Activated naive CD8-positive, alpha-beta T cell treated with anti-CD3 and anti-CD28 coated beads, Interleukin-2, amount 50 U/mL, for 24 hours (primary cell): ENCODE data around the gene RHOXF1.
A peak's percentile ranks its signal among the peaks of the same experiment; 100 is the strongest.
"Not testable (repeated sequence)": the region's sequence is repeated elsewhere in the genome, so short reads cannot be mapped to it uniquely, and the experiment has no call there.

Experiments used
- ATAC-seq: fragments of 150-1000 bp; cut with Tn5 transposase; one replicate; pipeline ENCODE4 v1.10.0; 2021
- DNase-seq: peaks from one replicate; pipeline ENCODE4 v3.0.0; 2021
- H3K27ac Mint-ChIP-seq: one replicate; pipeline ENCODE4 v1.8.0; 2021; ENCODE audit warnings: mild to moderate bottlenecking, mixed read lengths
- H3K27me3 Mint-ChIP-seq: one replicate; pipeline ENCODE4 v1.8.0; 2021; ENCODE audit warnings: mixed read lengths
- H3K36me3 Mint-ChIP-seq: one replicate; pipeline ENCODE4 v1.8.0; 2021; ENCODE audit warnings: low read depth, mixed read lengths
- H3K4me1 Mint-ChIP-seq: one replicate; pipeline ENCODE4 v1.8.0; 2021; ENCODE audit warnings: mixed read lengths
- H3K4me3 Mint-ChIP-seq: one replicate; pipeline ENCODE4 v1.8.0; 2021; ENCODE audit warnings: mild to moderate bottlenecking, moderate library complexity, mixed read lengths
- H3K9me3 Mint-ChIP-seq: one replicate; pipeline ENCODE4 v1.8.0; 2021; ENCODE audit warnings: mixed read lengths

The RHOXF1 gene

DNA sequence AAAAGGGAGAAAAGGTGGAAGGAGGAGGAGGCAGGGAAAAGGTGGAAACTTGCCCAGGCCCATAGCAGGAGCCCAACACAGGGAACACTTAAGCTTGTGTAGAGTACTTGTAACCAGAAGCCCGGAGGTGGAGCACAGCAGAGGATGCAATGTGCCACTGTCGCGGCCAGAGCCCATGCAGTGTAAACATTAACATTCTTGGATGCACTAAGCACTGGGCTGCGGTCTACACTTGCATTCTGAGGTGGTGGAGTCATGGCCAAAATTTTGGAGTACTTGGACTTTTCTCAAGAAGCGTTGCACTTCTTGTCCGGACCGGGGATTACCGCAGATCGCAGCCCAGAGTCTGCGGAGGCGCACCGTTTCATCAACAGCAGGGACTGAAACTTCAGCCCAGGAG is 4.5 kb upstream of the RHOXF1 start:
- no peaks in the 10 kb centered on the region for H3K27me3 Mint-ChIP-seq
- H3K36me3 Mint-ChIP-seq = no peaks in the 10 kb centered on the region
- ATAC-seq (no peak), DNase-seq (no peak)
- H3K4me3 Mint-ChIP-seq = no peak overlapping the region
- no peak overlapping the region for H3K27ac Mint-ChIP-seq
- no peaks in the 10 kb centered on the region for H3K9me3 Mint-ChIP-seq
- no peaks in the 10 kb centered on the region for H3K4me1 Mint-ChIP-seq

DNA sequence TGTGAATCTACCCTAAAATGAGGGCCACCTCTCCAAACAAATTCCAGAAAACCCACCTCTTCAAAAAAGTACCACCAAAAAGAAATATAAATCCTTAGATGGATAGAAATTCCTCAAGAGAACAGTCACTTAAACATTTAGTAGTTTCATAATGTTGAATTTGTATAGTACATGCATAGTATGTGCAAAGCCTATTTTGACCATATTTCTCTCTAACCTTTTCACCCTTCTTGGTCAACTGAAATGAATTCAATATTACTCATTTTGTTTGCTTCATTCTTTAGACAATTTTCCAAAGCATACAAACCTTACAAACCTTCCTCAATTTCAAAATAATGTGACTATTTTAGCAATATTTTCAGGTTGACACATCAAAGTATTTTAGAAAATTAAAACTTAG is 4.1 kb downstream of the RHOXF1 start:
- no peak overlapping the region for H3K4me3 Mint-ChIP-seq
- H3K27ac Mint-ChIP-seq = no peak overlapping the region
- no peaks in the 10 kb centered on the region for H3K27me3 Mint-ChIP-seq
- DNase-seq = no peak
- no peaks in the 10 kb centered on the region for H3K36me3 Mint-ChIP-seq
- H3K9me3 Mint-ChIP-seq = no peaks in the 10 kb centered on the region
- no peak for ATAC-seq
- H3K4me1 Mint-ChIP-seq = no peaks in the 10 kb centered on the region

DNA sequence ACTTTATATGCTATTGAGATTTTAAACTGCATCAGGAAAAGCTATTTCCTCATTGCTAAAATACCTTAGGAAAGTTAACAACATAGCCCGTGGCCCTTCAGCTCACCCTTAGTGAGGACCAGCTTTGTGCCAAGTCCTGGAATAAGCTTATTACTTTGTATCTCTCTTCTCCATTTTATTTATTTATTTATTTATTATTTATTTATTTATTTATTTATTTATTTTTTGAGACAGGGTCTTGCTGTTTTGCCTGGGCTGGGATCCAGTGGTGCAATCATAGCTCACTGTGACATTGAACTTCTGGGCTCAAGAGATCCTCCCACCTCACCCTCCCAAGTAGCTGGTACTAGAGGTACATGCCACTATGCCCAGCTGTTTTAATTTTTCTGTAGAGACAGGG is 6.3 kb downstream of the RHOXF1 start:
- no peak overlapping the region for H3K4me3 Mint-ChIP-seq
- no peaks in the 10 kb centered on the region for H3K4me1 Mint-ChIP-seq
- no peaks in the 10 kb centered on the region for H3K36me3 Mint-ChIP-seq
- H3K27ac Mint-ChIP-seq = no peak overlapping the region
- peaks cover 4% of the 10 kb centered on the region for H3K9me3 Mint-ChIP-seq
- ATAC-seq (no peak), DNase-seq (no peak)
- H3K27me3 Mint-ChIP-seq = no peaks in the 10 kb centered on the region

DNA sequence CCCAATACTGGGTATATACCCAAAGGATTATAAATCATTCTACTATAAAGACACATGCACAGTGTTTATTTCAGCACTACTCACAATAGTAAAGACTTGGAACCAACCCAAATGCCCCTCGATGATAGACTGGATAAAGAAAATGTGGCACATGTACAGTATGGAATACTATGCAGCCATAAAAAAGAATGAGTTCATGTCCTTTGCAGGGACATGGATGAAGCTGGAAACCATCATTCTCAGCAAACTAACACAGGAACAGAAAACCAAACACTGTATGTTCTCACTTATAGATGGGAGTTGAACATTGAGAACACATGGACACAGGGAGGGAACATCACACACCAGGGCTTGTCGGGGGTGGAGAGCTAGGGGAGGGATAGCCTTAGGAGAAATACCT is 11.0 kb downstream of the RHOXF1 start:
- not testable (repeated sequence) for ATAC-seq, H3K9me3 Mint-ChIP-seq, H3K4me3 Mint-ChIP-seq, H3K36me3 Mint-ChIP-seq, H3K4me1 Mint-ChIP-seq, H3K27ac Mint-ChIP-seq, DNase-seq, H3K27me3 Mint-ChIP-seq

DNA sequence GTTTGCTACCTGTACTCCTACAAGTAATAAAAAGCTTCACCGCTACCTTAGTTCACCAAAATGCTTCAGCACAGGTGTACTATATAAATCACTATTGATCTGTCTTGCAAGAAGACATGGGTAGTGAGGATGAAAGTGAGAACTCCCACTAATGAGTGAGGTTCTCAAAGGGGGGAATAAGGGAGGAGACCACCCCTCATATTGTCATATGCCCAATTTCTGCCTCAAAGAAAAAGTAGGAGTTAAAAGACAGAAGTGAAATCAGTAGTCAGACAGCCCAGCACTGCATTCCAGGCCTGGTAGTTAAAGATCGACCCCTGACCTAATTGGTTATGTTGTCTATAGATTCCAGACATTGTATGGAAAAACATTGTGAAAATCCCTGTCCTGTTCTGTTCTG is 14.7 kb downstream of the RHOXF1 start:
- H3K4me3 Mint-ChIP-seq, H3K9me3 Mint-ChIP-seq, H3K27me3 Mint-ChIP-seq, H3K4me1 Mint-ChIP-seq, H3K27ac Mint-ChIP-seq, DNase-seq, ATAC-seq, H3K36me3 Mint-ChIP-seq: not testable (repeated sequence)

DNA sequence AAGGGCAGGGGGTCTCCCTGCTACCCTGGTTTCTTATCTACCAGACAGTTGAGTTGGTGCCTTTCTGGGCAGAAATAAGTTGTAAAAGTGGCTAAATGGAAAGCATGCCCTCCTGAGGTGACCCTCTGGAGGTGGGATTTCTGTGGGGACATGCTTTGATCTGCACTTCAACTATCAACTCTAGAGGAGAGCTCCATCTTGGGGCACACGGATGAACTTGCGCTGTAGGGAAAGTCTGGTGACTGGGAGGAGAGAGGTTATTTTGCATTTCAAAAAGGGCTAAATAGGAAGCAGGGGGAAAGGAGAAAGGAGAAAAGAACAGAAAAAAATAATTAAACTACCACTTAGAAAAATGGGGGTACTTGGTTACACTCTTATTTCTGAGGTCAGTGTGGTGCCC is 25.5 kb downstream of the RHOXF1 start:
- no peaks in the 10 kb centered on the region for H3K36me3 Mint-ChIP-seq
- no peak overlapping the region for H3K27ac Mint-ChIP-seq
- ATAC-seq (no peak), DNase-seq (no peak)
- H3K4me3 Mint-ChIP-seq = no peak overlapping the region
- H3K4me1 Mint-ChIP-seq = peaks cover 2% of the 10 kb centered on the region
- no peaks in the 10 kb centered on the region for H3K27me3 Mint-ChIP-seq
- H3K9me3 Mint-ChIP-seq = no peaks in the 10 kb centered on the region

DNA sequence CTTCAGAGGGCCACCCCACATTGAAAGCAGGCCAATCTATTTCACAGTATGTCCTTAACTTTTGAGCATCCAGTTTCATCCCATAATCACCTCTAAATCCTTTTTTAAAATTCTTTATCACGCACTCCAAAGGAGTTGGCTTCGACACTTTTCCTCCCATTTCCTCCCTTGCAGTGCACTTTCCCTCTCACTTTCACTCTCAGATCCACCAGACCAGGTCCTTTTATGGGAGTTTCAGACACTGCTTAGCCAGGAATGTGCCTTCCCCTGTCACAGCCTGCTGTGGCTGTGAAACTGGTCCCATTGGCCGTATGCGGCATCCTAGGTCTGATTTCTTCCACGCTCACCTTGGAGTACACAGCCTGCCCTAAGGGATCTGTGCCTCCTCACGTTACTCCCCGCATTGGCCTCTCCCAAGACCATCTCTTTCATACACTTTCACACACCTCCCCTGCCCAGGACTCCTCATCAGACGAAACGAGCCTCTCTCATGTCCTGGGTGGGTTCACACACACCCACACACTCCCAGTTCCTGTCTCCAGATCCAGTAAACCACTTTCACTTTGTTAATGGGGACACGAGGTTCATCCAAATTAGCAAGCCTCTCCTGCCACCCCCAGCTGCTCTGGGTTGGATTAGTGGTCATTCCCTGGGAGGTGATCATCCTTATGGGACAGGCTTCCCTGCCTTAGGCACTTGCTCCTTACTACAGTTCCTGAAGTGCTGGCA is 28.3 kb downstream of the RHOXF1 start:
- Mint-ChIP-seq H3K4me3 (no peak overlapping the region), H3K27ac (peak overlapping the region; percentile 24), H3K27me3 (no peaks in the 10 kb centered on the region), H3K4me1 (peaks cover 2% of the 10 kb centered on the region), H3K36me3 (no peaks in the 10 kb centered on the region), H3K9me3 (no peaks in the 10 kb centered on the region)
- ATAC-seq = no peak
- DNase-seq = no peak

DNA sequence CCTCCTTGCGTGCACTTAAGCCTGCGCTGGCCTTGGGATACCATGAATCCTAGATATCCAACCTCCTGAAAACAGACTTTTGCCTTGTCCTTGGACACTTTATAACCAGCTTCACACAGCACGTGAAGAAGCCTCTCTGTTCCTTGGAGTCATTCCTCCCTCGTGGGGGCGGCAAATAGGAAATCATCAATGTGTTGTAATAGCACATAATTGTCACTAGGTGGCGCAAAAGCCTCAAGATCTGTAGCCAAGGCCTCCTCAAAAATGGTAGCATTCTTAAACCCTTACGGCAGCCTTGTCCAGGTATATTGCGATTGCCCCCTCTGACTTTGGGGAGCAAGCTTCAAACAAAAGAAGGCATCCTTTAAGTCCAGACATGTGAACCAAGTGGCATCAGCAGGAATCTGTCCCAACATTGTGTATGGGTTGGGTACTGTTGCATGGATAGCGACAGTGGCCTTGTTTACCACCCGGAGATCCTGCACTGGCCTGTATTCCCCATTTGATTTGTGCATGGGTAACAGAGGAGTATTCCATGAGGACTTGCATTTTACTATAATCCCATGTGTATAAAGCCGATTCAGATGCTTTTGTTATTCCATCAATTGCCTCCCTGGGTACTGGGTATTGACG is 30.0 kb downstream of the RHOXF1 start:
- H3K36me3 Mint-ChIP-seq, H3K27ac Mint-ChIP-seq, H3K4me1 Mint-ChIP-seq, DNase-seq, H3K27me3 Mint-ChIP-seq, H3K9me3 Mint-ChIP-seq, H3K4me3 Mint-ChIP-seq, ATAC-seq: not testable (repeated sequence)

DNA sequence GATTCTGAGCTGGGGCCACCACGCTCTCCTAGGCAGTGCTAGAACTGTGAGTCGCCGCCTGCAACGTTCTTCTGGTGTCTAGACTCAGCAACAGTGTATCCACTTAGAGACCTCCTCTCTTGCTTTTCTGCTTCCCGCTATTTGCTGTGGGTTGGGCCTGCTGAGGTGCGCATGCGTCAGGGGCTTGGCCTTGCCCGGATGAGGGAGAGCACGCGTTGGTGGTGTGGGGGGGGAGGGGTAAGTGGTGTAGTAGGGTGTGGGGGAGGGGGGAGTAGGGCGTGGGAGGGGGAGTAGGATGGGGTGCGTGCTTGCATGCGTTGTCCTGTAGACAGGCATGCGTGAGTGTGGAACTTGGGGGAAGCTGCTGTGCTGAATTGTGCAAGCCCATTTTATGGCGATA is 38.1 kb downstream of the RHOXF1 start, which contains the start of gene RHOXF2B:
TSS of gene RHOXF2B (minus strand) at position 101 of the 400 bp plus-strand sequence. CDS start 138 bp downstream, outside the sequence.
- ATAC-seq, H3K9me3 Mint-ChIP-seq, H3K36me3 Mint-ChIP-seq, H3K27ac Mint-ChIP-seq, DNase-seq, H3K4me3 Mint-ChIP-seq, H3K27me3 Mint-ChIP-seq, H3K4me1 Mint-ChIP-seq: not testable (repeated sequence)

DNA sequence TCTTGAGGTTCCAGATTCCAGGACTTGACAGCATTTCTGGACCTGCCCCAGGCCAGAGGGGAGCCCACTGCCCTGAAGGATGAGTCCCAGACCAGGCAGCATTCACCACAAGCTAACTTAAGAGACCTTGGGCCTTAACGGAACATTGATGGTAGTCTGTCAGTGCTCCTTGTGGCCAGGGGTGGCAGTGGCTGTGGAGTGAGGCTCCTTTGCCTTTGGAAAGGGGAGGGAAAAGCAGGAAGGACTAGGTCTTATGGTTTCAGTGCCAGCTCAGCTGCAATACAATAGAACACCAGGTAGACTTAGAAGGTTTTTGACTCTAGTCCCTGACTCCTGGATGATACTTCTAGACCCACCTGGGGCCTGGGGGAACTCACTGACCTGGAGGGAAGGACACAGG is 49.5 kb downstream of the RHOXF1 start:
- not testable (repeated sequence) for H3K27ac Mint-ChIP-seq, H3K9me3 Mint-ChIP-seq, H3K4me1 Mint-ChIP-seq, DNase-seq, H3K4me3 Mint-ChIP-seq, H3K27me3 Mint-ChIP-seq, ATAC-seq, H3K36me3 Mint-ChIP-seq
